Measurements from ENCODE around the gene FRAT1. TPM values are rescaled to one million over a fixed set of nuclear protein-coding genes. Genes with fewer than 3 reads are reported as not detected.

Gene FRAT1
- polyA plus RNA-seq, 1 donor from 2014 or later, result 10.8 TPM

GRCh38 chr10:97273700-97274099, 45.4 kb upstream of the FRAT1 start:
- H3K27me3 ChIP-seq (ENCODE audit: insufficient read depth, low read depth, low read length), result no peaks in the 10 kb centered on the region
- H3K9me2 ChIP-seq (ENCODE audit: insufficient read depth, low read length), result no peaks in the 10 kb centered on the region
- H2AFZ ChIP-seq (ENCODE audit: low read depth, low read length), result no peak overlapping the region
- no peak overlapping the region for H3K4me3 ChIP-seq (ENCODE audit: low read length)
- TF ChIP-seq SMC3 (conservative IDR thresholded peaks at IDR 0.05; ENCODE audit: poor library complexity) (no peak), MXI1 (conservative IDR thresholded peaks at IDR 0.05; ENCODE audit: poor library complexity, severe bottlenecking) (no peak), TAF1 (IDR thresholded peaks at IDR 0.05; ENCODE audit: low read depth) (no peak), REST (IDR thresholded peaks at IDR 0.05; ENCODE audit: borderline replicate concordance) (no peak), POLR2AphosphoS5 (IDR thresholded peaks at IDR 0.05) (no peak), EP300 (conservative IDR thresholded peaks at IDR 0.05; ENCODE audit: poor library complexity, severe bottlenecking) (no peak), CTCF (IDR thresholded peaks at IDR 0.05; ENCODE audit: poor library complexity, severe bottlenecking) (no peak), EZH2 (IDR thresholded peaks at IDR 0.05; ENCODE audit: borderline replicate concordance, insufficient read depth, low read length, poor library complexity, severe bottlenecking) (no peak), RAD21 (conservative IDR thresholded peaks at IDR 0.05) (no peak)
- H3K36me3 ChIP-seq (ENCODE audit: insufficient read depth, low read length), result no peaks in the 10 kb centered on the region
- no peak overlapping the region for H3K4me2 ChIP-seq (ENCODE audit: low read length)
- no peaks in the 10 kb centered on the region for H3K9me3 ChIP-seq (ENCODE audit: low read length)
- no peaks in the 10 kb centered on the region for H3K79me2 ChIP-seq (replicated peaks; ENCODE audit: insufficient read depth, low read length)
- H3F3A ChIP-seq (ENCODE audit: insufficient read depth, low read length, poor library complexity, severe bottlenecking), result no peaks in the 10 kb centered on the region
- H3K9ac ChIP-seq (ENCODE audit: low read length), result no peak overlapping the region
- no peak overlapping the region for H3K27ac ChIP-seq (ENCODE audit: low read length)
- H4K20me1 ChIP-seq (ENCODE audit: insufficient read depth), result no peaks in the 10 kb centered on the region

GRCh38 chr10:97274828-97275227, 44.2 kb upstream of the FRAT1 start:
- H4K20me1 ChIP-seq (ENCODE audit: insufficient read depth), result no peaks in the 10 kb centered on the region
- H3K79me2 ChIP-seq (replicated peaks; ENCODE audit: insufficient read depth, low read length), result no peaks in the 10 kb centered on the region

More at GRCh38 chr10:97274828-97275227, 44.2 kb upstream of the FRAT1 start:
- Histone ChIP-seq H3K27ac (ENCODE audit: low read length) (no peak overlapping the region), H3K9ac (ENCODE audit: low read length) (no peak overlapping the region), H3K9me3 (ENCODE audit: low read length) (no peaks in the 10 kb centered on the region), H3K36me3 (ENCODE audit: insufficient read depth, low read length) (no peaks in the 10 kb centered on the region), H3K4me3 (ENCODE audit: low read length) (no peak overlapping the region), H3K27me3 (ENCODE audit: insufficient read depth, low read depth, low read length) (no peaks in the 10 kb centered on the region), H2AFZ (ENCODE audit: low read depth, low read length) (no peak overlapping the region), H3K9me2 (ENCODE audit: insufficient read depth, low read length) (no peaks in the 10 kb centered on the region), H3F3A (ENCODE audit: insufficient read depth, low read length, poor library complexity, severe bottlenecking) (no peaks in the 10 kb centered on the region), H3K4me2 (ENCODE audit: low read length) (no peak overlapping the region)
- TF ChIP-seq SMC3 (conservative IDR thresholded peaks at IDR 0.05; ENCODE audit: poor library complexity), result no peak
- TF ChIP-seq REST (IDR thresholded peaks at IDR 0.05; ENCODE audit: borderline replicate concordance), result no peak
- TF ChIP-seq CTCF (IDR thresholded peaks at IDR 0.05; ENCODE audit: poor library complexity, severe bottlenecking), result no peak
- TF ChIP-seq EP300 (conservative IDR thresholded peaks at IDR 0.05; ENCODE audit: poor library complexity, severe bottlenecking), result no peak
